H1 (cell line): ENCODE data around the gene ITGA5. TPM values are rescaled to one million over a fixed set of nuclear protein-coding genes. Genes with fewer than 3 reads are reported as not detected.

Experiments used
- BCL11A ChIP-seq, 2 experiments: IDR thresholded peaks; one replicate each; pipeline ENCODE4 v1.6.1; 2011; ENCODE audit warnings: low read depth in 2 of 2, low read length in 2 of 2, mild to moderate bottlenecking in 2 of 2
- EGR1 ChIP-seq: IDR thresholded peaks from 2 replicates; pipeline ENCODE4 v1.6.1; 2011; ENCODE audit warnings: low read depth, low read length, borderline replicate concordance
- EZH2 ChIP-seq: fragments of 200-600 bp; sonication (generic); IDR thresholded peaks from 2 replicates; pipeline ENCODE4 v1.7.1; 2012; ENCODE audit warnings: low read depth, mild to moderate bottlenecking, moderate library complexity, low read length, inconsistent platforms; ENCODE audit not compliant: severe bottlenecking
- MAFK ChIP-seq: IDR thresholded peaks from 2 replicates; pipeline ENCODE4 v1.6.1; 2012; ENCODE audit warnings: low read depth, mild to moderate bottlenecking, improper control_type of control experiment, low read length
- SAP30 ChIP-seq: fragments of 300-600 bp; sonication (generic); IDR thresholded peaks from 2 replicates; pipeline ENCODE4 v1.7.1; 2012; ENCODE audit warnings: low read length, moderate library complexity, mild to moderate bottlenecking, inconsistent platforms; ENCODE audit not compliant: insufficient read depth, insufficient replicate concordance
- TAF1 ChIP-seq: IDR thresholded peaks from 2 replicates; pipeline ENCODE4 v1.6.1; 2011; ENCODE audit warnings: mild to moderate bottlenecking, low read depth, low read length
- TBP ChIP-seq: IDR thresholded peaks from 2 replicates; pipeline ENCODE4 v1.6.1; 2011; ENCODE audit warnings: low read depth, low read length, improper control_type of control experiment
- polyA plus RNA-seq, 7 experiments: library from polyadenylated mRNA; depleted of rRNA in 3 of 7; stranded (reverse) in 5 of 7; unstranded in 2 of 7; fragments of >200 nt in 5 of 7; fragments of 200-250 nt in 2 of 7; gene quantifications; 1 replicate in 5 of 7; 2 replicates in 1 of 7; 4 replicates in 1 of 7; pipeline versions ENCODE4 v1.2.1 to v1.2.3, GENCODE V29; 2011 to 2013; ENCODE audit warnings: missing spikeins in 2 of 7, mixed read lengths in 2 of 7
- total RNA-seq: library from RNA; stranded (reverse); fragmentation: NEBNext Ultra II Directional; extraction: Animal tissue kit (Norgen Biotek cat#: 25700); gene quantifications from 2 replicates; pipeline ENCODE4 v1.2.1, GENCODE V29; 2021
- TF ChIP-seq, protein P1 (sequence below): fragments of 300-600 bp; sonication (generic); IDR thresholded peaks from 2 replicates; pipeline ENCODE4 v1.7.1; 2012; ENCODE audit warnings: low read length, moderate library complexity, mild to moderate bottlenecking, inconsistent platforms; ENCODE audit not compliant: insufficient replicate concordance

The ITGA5 gene
- total and polyA plus RNA-seq, 2 of the 8 experiments (the other 6 are each of a cell fraction or from before 2014, with no cell fraction given): 11.6 to 19.4 TPM

DNA sequence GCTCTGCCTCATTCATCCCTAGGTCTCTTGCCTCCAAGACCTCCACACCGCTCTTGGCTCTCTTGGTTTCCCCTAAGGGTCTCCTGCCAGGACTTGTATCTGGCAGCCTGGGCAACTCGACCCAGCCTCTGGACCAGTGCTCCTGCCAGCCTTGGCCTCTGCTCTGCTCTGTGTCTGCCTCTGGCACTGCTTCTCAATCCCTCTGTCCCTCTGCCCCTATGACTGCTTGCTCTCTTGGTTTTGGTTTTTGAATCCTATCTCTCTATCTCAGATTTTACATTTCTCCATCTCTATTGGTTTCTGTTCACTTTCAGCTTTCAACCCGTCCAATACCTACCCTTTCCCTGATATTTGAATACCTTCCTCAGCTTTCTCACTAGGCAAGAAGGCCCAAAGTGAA lies 6.3 kb downstream of the ITGA5 start (continued):
- TF ChIP-seq, protein P1, sequence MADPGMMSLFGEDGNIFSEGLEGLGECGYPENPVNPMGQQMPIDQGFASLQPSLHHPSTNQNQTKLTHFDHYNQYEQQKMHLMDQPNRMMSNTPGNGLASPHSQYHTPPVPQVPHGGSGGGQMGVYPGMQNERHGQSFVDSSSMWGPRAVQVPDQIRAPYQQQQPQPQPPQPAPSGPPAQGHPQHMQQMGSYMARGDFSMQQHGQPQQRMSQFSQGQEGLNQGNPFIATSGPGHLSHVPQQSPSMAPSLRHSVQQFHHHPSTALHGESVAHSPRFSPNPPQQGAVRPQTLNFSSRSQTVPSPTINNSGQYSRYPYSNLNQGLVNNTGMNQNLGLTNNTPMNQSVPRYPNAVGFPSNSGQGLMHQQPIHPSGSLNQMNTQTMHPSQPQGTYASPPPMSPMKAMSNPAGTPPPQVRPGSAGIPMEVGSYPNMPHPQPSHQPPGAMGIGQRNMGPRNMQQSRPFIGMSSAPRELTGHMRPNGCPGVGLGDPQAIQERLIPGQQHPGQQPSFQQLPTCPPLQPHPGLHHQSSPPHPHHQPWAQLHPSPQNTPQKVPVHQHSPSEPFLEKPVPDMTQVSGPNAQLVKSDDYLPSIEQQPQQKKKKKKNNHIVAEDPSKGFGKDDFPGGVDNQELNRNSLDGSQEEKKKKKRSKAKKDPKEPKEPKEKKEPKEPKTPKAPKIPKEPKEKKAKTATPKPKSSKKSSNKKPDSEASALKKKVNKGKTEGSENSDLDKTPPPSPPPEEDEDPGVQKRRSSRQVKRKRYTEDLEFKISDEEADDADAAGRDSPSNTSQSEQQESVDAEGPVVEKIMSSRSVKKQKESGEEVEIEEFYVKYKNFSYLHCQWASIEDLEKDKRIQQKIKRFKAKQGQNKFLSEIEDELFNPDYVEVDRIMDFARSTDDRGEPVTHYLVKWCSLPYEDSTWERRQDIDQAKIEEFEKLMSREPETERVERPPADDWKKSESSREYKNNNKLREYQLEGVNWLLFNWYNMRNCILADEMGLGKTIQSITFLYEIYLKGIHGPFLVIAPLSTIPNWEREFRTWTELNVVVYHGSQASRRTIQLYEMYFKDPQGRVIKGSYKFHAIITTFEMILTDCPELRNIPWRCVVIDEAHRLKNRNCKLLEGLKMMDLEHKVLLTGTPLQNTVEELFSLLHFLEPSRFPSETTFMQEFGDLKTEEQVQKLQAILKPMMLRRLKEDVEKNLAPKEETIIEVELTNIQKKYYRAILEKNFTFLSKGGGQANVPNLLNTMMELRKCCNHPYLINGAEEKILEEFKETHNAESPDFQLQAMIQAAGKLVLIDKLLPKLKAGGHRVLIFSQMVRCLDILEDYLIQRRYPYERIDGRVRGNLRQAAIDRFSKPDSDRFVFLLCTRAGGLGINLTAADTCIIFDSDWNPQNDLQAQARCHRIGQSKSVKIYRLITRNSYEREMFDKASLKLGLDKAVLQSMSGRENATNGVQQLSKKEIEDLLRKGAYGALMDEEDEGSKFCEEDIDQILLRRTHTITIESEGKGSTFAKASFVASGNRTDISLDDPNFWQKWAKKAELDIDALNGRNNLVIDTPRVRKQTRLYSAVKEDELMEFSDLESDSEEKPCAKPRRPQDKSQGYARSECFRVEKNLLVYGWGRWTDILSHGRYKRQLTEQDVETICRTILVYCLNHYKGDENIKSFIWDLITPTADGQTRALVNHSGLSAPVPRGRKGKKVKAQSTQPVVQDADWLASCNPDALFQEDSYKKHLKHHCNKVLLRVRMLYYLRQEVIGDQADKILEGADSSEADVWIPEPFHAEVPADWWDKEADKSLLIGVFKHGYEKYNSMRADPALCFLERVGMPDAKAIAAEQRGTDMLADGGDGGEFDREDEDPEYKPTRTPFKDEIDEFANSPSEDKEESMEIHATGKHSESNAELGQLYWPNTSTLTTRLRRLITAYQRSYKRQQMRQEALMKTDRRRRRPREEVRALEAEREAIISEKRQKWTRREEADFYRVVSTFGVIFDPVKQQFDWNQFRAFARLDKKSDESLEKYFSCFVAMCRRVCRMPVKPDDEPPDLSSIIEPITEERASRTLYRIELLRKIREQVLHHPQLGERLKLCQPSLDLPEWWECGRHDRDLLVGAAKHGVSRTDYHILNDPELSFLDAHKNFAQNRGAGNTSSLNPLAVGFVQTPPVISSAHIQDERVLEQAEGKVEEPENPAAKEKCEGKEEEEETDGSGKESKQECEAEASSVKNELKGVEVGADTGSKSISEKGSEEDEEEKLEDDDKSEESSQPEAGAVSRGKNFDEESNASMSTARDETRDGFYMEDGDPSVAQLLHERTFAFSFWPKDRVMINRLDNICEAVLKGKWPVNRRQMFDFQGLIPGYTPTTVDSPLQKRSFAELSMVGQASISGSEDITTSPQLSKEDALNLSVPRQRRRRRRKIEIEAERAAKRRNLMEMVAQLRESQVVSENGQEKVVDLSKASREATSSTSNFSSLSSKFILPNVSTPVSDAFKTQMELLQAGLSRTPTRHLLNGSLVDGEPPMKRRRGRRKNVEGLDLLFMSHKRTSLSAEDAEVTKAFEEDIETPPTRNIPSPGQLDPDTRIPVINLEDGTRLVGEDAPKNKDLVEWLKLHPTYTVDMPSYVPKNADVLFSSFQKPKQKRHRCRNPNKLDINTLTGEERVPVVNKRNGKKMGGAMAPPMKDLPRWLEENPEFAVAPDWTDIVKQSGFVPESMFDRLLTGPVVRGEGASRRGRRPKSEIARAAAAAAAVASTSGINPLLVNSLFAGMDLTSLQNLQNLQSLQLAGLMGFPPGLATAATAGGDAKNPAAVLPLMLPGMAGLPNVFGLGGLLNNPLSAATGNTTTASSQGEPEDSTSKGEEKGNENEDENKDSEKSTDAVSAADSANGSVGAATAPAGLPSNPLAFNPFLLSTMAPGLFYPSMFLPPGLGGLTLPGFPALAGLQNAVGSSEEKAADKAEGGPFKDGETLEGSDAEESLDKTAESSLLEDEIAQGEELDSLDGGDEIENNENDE: no peak
- TF ChIP-seq MAFK (no peak), EZH2 (no peak), TBP (no peak), EGR1 (no peak), BCL11A (IDR thresholded peaks at IDR 0.05; ENCODE audit: low read depth in 2 of 2, low read length in 2 of 2) (no peak), TAF1 (no peak), SAP30 (no peak)
- TF ChIP-seq, all 59 proteins: peak for 0
